ENCODE results near the gene DMRTB1. TPM values are rescaled to one million over a fixed set of nuclear protein-coding genes. Genes with fewer than 3 reads are reported as not detected.

The DMRTB1 gene
- total RNA-seq, 1 experiment from 2014 or later = not detected

DNA sequence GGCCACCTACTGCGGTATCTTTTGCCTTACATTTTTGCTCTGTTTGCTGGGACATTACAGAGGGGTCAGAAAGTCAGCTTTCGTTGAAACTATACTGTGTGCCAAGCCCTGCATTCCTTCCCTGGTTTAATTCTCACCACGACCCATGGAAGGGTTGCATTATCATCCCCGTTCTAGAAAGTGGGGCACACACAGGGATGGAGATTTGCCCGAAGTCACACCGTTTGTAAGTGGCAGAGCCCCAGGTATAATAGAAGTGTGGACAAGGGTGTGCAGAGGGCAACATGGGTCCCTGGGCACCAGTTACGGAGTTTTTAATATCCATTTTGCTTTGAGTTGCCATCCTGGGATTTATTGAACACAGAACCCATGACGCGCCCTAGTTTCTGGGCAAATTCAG, 11.8 kb downstream of the DMRTB1 start:
- POLR2A ChIA-PET = no interaction called here
- H4K20me1 ChIP-seq (ENCODE audit: insufficient read depth) = no peaks in the 10 kb centered on the region
- no peak overlapping the region for H3K4me3 ChIP-seq (replicated peaks in 1 of 2; ENCODE audit: low read depth in 1 of 2, low read length in 2 of 2)
- H3K27me3 ChIP-seq (ENCODE audit: insufficient read depth, low read length) = no peaks in the 10 kb centered on the region
- no peak overlapping the region for H2AFZ ChIP-seq (ENCODE audit: low read depth, low read length, poor library complexity, severe bottlenecking)
- no peak for DNase-seq (ENCODE audit: low read depth, low spot score)
- no peaks in the 10 kb centered on the region for H3K9me3 ChIP-seq (ENCODE audit: control insufficient read depth in 1 of 2, insufficient read depth in 1 of 2, low read depth in 1 of 2, low read length in 2 of 2)
- ATAC-seq = no peak
- CTCF ChIA-PET = no interaction called here
- H3K4me1 ChIP-seq (ENCODE audit: control insufficient read depth in 1 of 2, insufficient read depth in 2 of 2, low read length in 2 of 2) = peaks cover 3 to 9% of the 10 kb centered on the region in 2 experiments; a peak in 3 of 4 replicates
- H3K4me2 ChIP-seq (ENCODE audit: low read length) = no peak overlapping the region
- no peaks in the 10 kb centered on the region for H3K9me2 ChIP-seq (ENCODE audit: insufficient read depth)
- no peaks in the 10 kb centered on the region for H3K79me2 ChIP-seq (ENCODE audit: insufficient read depth, low read length)
- H3K27ac ChIP-seq (ENCODE audit: low read depth, low read length) = no peak overlapping the region
- intact Hi-C loops (cut with micrococcal nuclease) = no loop called here
- BruUV-seq (replicated peaks) = no TSS peak
- RAD21 ChIA-PET (ENCODE audit: low non-redundant PET in 1 of 2, low total read pairs in 2 of 2, uncharacterized antibody in 2 of 2, unreplicated experiment in 2 of 2) = no interaction called here
- H3K9ac ChIP-seq (ENCODE audit: low read length) = no peak overlapping the region
- H3K36me3 ChIP-seq (ENCODE audit: control insufficient read depth in 1 of 2, insufficient read depth in 2 of 2, low read length in 2 of 2) = no peaks in the 10 kb centered on the region
- TF ChIP-seq, protein P1, sequence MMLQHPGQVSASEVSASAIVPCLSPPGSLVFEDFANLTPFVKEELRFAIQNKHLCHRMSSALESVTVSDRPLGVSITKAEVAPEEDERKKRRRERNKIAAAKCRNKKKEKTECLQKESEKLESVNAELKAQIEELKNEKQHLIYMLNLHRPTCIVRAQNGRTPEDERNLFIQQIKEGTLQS (IDR thresholded peaks at IDR 0.05) = no peak
- TF ChIP-seq ZFX (IDR thresholded peaks at IDR 0.05) (no peak), CBX3 (IDR thresholded peaks at IDR 0.05; ENCODE audit: low read depth) (no peak), EGR1 (IDR thresholded peaks at IDR 0.05; ENCODE audit: low read depth) (no peak), EZH2phosphoT487 (IDR thresholded peaks at IDR 0.05; ENCODE audit: borderline replicate concordance) (no peak), SIN3A (IDR thresholded peaks at IDR 0.05; ENCODE audit: low read depth) (no peak), ELF1 (IDR thresholded peaks at IDR 0.05; ENCODE audit: borderline replicate concordance, low read depth) (no peak), EZH2 (IDR thresholded peaks at IDR 0.05) (no peak), JUND (IDR thresholded peaks at IDR 0.05) (no peak), YY1 (IDR thresholded peaks at IDR 0.05; ENCODE audit: extremely low read depth, insufficient replicate concordance, low read depth, low read length) (no peak)
- TF ChIP-seq, protein P2, sequence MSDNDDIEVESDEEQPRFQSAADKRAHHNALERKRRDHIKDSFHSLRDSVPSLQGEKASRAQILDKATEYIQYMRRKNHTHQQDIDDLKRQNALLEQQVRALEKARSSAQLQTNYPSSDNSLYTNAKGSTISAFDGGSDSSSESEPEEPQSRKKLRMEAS (IDR thresholded peaks at IDR 0.05) = no peak
- TF ChIP-seq, protein P3, sequence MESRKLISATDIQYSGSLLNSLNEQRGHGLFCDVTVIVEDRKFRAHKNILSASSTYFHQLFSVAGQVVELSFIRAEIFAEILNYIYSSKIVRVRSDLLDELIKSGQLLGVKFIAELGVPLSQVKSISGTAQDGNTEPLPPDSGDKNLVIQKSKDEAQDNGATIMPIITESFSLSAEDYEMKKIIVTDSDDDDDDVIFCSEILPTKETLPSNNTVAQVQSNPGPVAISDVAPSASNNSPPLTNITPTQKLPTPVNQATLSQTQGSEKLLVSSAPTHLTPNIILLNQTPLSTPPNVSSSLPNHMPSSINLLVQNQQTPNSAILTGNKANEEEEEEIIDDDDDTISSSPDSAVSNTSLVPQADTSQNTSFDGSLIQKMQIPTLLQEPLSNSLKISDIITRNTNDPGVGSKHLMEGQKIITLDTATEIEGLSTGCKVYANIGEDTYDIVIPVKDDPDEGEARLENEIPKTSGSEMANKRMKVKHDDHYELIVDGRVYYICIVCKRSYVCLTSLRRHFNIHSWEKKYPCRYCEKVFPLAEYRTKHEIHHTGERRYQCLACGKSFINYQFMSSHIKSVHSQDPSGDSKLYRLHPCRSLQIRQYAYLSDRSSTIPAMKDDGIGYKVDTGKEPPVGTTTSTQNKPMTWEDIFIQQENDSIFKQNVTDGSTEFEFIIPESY (IDR thresholded peaks at IDR 0.05; ENCODE audit: extremely low read depth, insufficient replicate concordance, low read length) = no peak
